Thoracic aorta (tissue), 2 donors: ENCODE measurements around the gene ACTR6. TPM values are rescaled to one million over a fixed set of nuclear protein-coding genes. Genes with fewer than 3 reads are reported as not detected.

Source experiments
- ATAC-seq: fragments of 150-250 bp; one replicate; pipeline ENCODE4 v1.8.0; 2017; ENCODE audit warnings: low read depth; ENCODE audit not compliant: insufficient number of reproducible peaks, low FRiP score
- DNase-seq: peaks from one replicate; pipeline ENCODE4 v3.0.0-alpha.2; 2020; ENCODE audit warnings: low spot score
- H3K27ac ChIP-seq, 2 donors: fragments of 200-600 bp; sonication (generic); 1 replicate in 1 of 2; 2 replicates in 1 of 2; pipeline ENCODE4 v1.5.1; 2016; ENCODE audit warnings: mild to moderate bottlenecking in 2 of 2, moderate library complexity in 2 of 2
- H3K27me3 ChIP-seq: fragments of 200-600 bp; sonication (generic); replicated peaks from 2 replicates; pipeline ENCODE4 v1.6.0; 2016; ENCODE audit warnings: mild to moderate bottlenecking; ENCODE audit not compliant: insufficient read depth
- H3K36me3 ChIP-seq: fragments of 200-600 bp; sonication (generic); one replicate; pipeline ENCODE4 v1.5.1; 2016
- H3K4me1 ChIP-seq, 2 donors: fragments of 200-600 bp; sonication (generic); 1 replicate in 1 of 2; 2 replicates in 1 of 2; pipeline versions ENCODE4 v1.5.1 to v1.6.0; 2016; ENCODE audit warnings: low read depth in 2 of 2, mild to moderate bottlenecking in 1 of 2; ENCODE audit not compliant: control insufficient read depth in 1 of 2
- H3K4me3 ChIP-seq: fragments of 200-600 bp; sonication (generic); 2 replicates; pipeline ENCODE4 v1.5.1; 2016; ENCODE audit warnings: mild to moderate bottlenecking
- H3K9me3 ChIP-seq: fragments of 200-600 bp; sonication (generic); 2 replicates; pipeline ENCODE4 v1.5.1; 2016
- CTCF ChIP-seq: fragments of 200-600 bp; sonication (generic); IDR thresholded peaks from one replicate; pipeline ENCODE4 v1.5.1; 2019; ENCODE audit warnings: antibody characterized with exemption
- total RNA-seq, 2 donors: library from RNA; depleted of rRNA; stranded (reverse); fragments of >200 nt; gene quantifications; one replicate each; pipeline versions ENCODE4 v1.1.0 to v1.2.3, GENCODE V29; 2016

ACTR6 gene
- total RNA-seq, 2 donors from 2014 or later, result 17.6 to 130 TPM

GRCh38 chr12:100157427-100157821 is 43.2 kb upstream of the ACTR6 start:
- no peak for TF ChIP-seq CTCF
- ATAC-seq (no peak), DNase-seq (no peak)
- H3K27me3 ChIP-seq, result no peaks in the 10 kb centered on the region
- no peak overlapping the region for H3K4me3 ChIP-seq
- H3K4me1 ChIP-seq, result no peaks in the 10 kb centered on the region
- H3K27ac ChIP-seq, result no peak overlapping the region
- H3K36me3 ChIP-seq, result no peaks in the 10 kb centered on the region
- no peaks in the 10 kb centered on the region for H3K9me3 ChIP-seq

- H3K9me3 ChIP-seq, result no peaks in the 10 kb centered on the region
- ATAC-seq (no peak), DNase-seq (no peak)
- peaks cover 0 to 2% of the 10 kb centered on the region in 2 donors for H3K4me1 ChIP-seq
- TF ChIP-seq CTCF, result no peak
- no peaks in the 10 kb centered on the region for H3K27me3 ChIP-seq
- no peaks in the 10 kb centered on the region for H3K36me3 ChIP-seq
- H3K4me3 ChIP-seq, result no peak overlapping the region
- H3K27ac ChIP-seq, result no peak overlapping the region
Measured at GRCh38 chr12:100158535-100158934, 42.1 kb upstream of the ACTR6 start.

- DNase-seq (no peak), ATAC-seq (no peak)
- no peak for TF ChIP-seq CTCF
- no peaks in the 10 kb centered on the region for H3K9me3 ChIP-seq
- H3K36me3 ChIP-seq, result no peaks in the 10 kb centered on the region
- H3K27ac ChIP-seq, result no peak overlapping the region
- H3K4me1 ChIP-seq, result peaks cover 4 to 12% of the 10 kb centered on the region in 2 donors
- no peak overlapping the region for H3K4me3 ChIP-seq
- no peaks in the 10 kb centered on the region for H3K27me3 ChIP-seq
Measured at GRCh38 chr12:100159391-100160104, 41.1 kb upstream of the ACTR6 start.

GRCh38 chr12:100163416-100164152 is 37.0 kb upstream of the ACTR6 start:
- DNase-seq (peak; percentile 31), ATAC-seq (peak; percentile 36)
- Histone ChIP-seq H3K27ac (no peak overlapping the region), H3K9me3 (no peaks in the 10 kb centered on the region), H3K4me3 (peak overlapping the region; percentile 42), H3K4me1 (peaks cover 4 to 12% of the 10 kb centered on the region in 2 donors), H3K36me3 (no peaks in the 10 kb centered on the region), H3K27me3 (no peaks in the 10 kb centered on the region)
- peak; percentile 44 for TF ChIP-seq CTCF

- DNase-seq (no peak), ATAC-seq (no peak)
- H3K4me1 ChIP-seq, result peaks cover 4 to 12% of the 10 kb centered on the region in 2 donors
- H3K27ac ChIP-seq, result no peak overlapping the region
- H3K36me3 ChIP-seq, result no peaks in the 10 kb centered on the region
- H3K9me3 ChIP-seq, result no peaks in the 10 kb centered on the region
- H3K27me3 ChIP-seq, result no peaks in the 10 kb centered on the region
- H3K4me3 ChIP-seq, result peak overlapping the region; percentile 42
- no peak for TF ChIP-seq CTCF
Measured at GRCh38 chr12:100164153-100164704, 36.4 kb upstream of the ACTR6 start.
